B cell (primary cell): ENCODE results near the gene FSIP1. TPM values are rescaled to one million over a fixed set of nuclear protein-coding genes. Genes with fewer than 3 reads are reported as not detected.

Source experiments
- ATAC-seq: fragments of 200-7000 bp; cut with Tn5 transposase; one replicate; pipeline ENCODE4 v1.10.0; 2021; ENCODE audit warnings: low read depth, mild to moderate bottlenecking, moderate number of reproducible peaks, moderate library complexity
- CTCF ChIA-PET: fragments of 350-600 bp; sonication (Branson Sonifier 250); formaldehyde crosslinking; loops from one replicate; lab custom pipeline; 2021; ENCODE audit warnings: antibody characterized with exemption, inconsistent platforms; lab: Charles Lee
- POLR2A ChIA-PET: fragments of 350-600 bp; sonication (Branson Sonifier 250); formaldehyde crosslinking; loops from one replicate; lab custom pipeline; 2021; ENCODE audit warnings: antibody characterized with exemption; lab: Charles Lee
- DNase-seq: peaks from one replicate; pipeline ENCODE4 v3.0.0; 2013
- H2AFZ ChIP-seq: 2 replicates; pipeline ENCODE4 v1.6.1; 2012; ENCODE audit warnings: mild to moderate bottlenecking, low read depth, low read length; ENCODE audit not compliant: insufficient read depth, poor library complexity, severe bottlenecking
- H3K27ac ChIP-seq, 2 donors: 1 replicate in 1 of 2; 2 replicates in 1 of 2; pipeline ENCODE4 v1.5.1; 2012 to 2013; ENCODE audit warnings: low read length in 2 of 2, mild to moderate bottlenecking in 2 of 2, moderate library complexity in 1 of 2
- H3K27me3 ChIP-seq, 4 experiments: fragments of 200-600 bp in 1 of 4; sonication (generic) in 1 of 4; replicated peaks in 1 of 4; 1 replicate in 2 of 4; 2 replicates in 2 of 4; pipeline versions ENCODE4 v1.6.1 to v1.7.0; 2013 to 2016; ENCODE audit warnings: low read length in 3 of 4, mild to moderate bottlenecking in 2 of 4, mixed read lengths in 1 of 4, moderate library complexity in 1 of 4; ENCODE audit not compliant: insufficient read depth in 4 of 4, control insufficient read depth in 3 of 4; ENCODE audit errors: control extremely low read depth in 1 of 4
- H3K36me3 ChIP-seq, 2 experiments: replicated peaks in 1 of 2; 1 replicate in 1 of 2; 2 replicates in 1 of 2; pipeline versions ENCODE4 v1.6.1 to v1.7.1; 2013; ENCODE audit warnings: low read length in 1 of 2; ENCODE audit not compliant: insufficient read depth in 2 of 2, control insufficient read depth in 1 of 2; ENCODE audit errors: control extremely low read depth in 1 of 2, extremely low read depth in 1 of 2
- H3K4me1 ChIP-seq, 2 donors: fragments of 200-600 bp in 1 of 2; sonication (generic) in 1 of 2; 1 replicate in 1 of 2; 2 replicates in 1 of 2; pipeline versions ENCODE4 v1.5.1 to v1.6.1; 2013 to 2017; ENCODE audit warnings: low read length in 2 of 2; ENCODE audit not compliant: control insufficient read depth in 2 of 2, insufficient read depth in 2 of 2
- H3K4me2 ChIP-seq: replicated peaks from 2 replicates; pipeline ENCODE3; 2012; ENCODE audit warnings: mild to moderate bottlenecking, low read depth, low read length; ENCODE audit not compliant: poor library complexity, severe bottlenecking
- H3K4me3 ChIP-seq, 5 experiments: fragments of 200-600 bp in 1 of 5; sonication (generic) in 1 of 5; 1 replicate in 3 of 5; 2 replicates in 2 of 5; pipeline versions ENCODE4 v1.5.1 to v1.7.0; 2011 to 2016; ENCODE audit warnings: low read length in 4 of 5, mild to moderate bottlenecking in 4 of 5, low read depth in 2 of 5, control low read depth in 1 of 5, moderate library complexity in 1 of 5; ENCODE audit not compliant: insufficient read depth in 1 of 5; ENCODE audit errors: control extremely low read depth in 1 of 5, extremely low read depth in 1 of 5
- H3K79me2 ChIP-seq: fragments of 200-600 bp; sonication (generic); one replicate; pipeline ENCODE4 v1.6.0; 2016; ENCODE audit warnings: low read length; ENCODE audit not compliant: control insufficient read depth, insufficient read depth
- H3K9ac ChIP-seq: fragments of 200-600 bp; sonication (generic); 2 replicates; pipeline ENCODE4 v1.6.1; 2017; ENCODE audit warnings: mild to moderate bottlenecking, low read length, moderate library complexity
- H3K9me3 ChIP-seq, 3 donors: one replicate each; pipeline versions ENCODE4 v1.6.1 to v1.7.1; 2013; ENCODE audit warnings: low read length in 2 of 3; ENCODE audit not compliant: control insufficient read depth in 2 of 3, insufficient read depth in 1 of 3; ENCODE audit errors: control extremely low read depth in 1 of 3
- H4K20me1 ChIP-seq: 2 replicates; pipeline ENCODE4 v1.6.0; 2012; ENCODE audit warnings: mild to moderate bottlenecking, low read length; ENCODE audit not compliant: insufficient read depth, control insufficient read depth, poor library complexity, severe bottlenecking
- H3K27ac Mint-ChIP-seq: one replicate; pipeline ENCODE4 v1.8.0; 2021; ENCODE audit warnings: mixed read lengths
- H3K27me3 Mint-ChIP-seq: one replicate; pipeline ENCODE4 v1.8.0; 2021; ENCODE audit warnings: mixed read lengths
- H3K4me1 Mint-ChIP-seq: one replicate; pipeline ENCODE4 v1.8.0; 2021; ENCODE audit warnings: mixed read lengths
- H3K4me3 Mint-ChIP-seq: one replicate; pipeline ENCODE4 v1.8.0; 2021; ENCODE audit warnings: mixed read lengths
- H3K9me3 Mint-ChIP-seq: one replicate; pipeline ENCODE4 v1.8.0; 2022; ENCODE audit warnings: mixed read lengths; ENCODE audit not compliant: insufficient read depth
- EZH2 ChIP-seq: IDR thresholded peaks from 2 replicates; pipeline ENCODE4 v1.6.1; 2012; ENCODE audit warnings: borderline replicate concordance, low read depth, mild to moderate bottlenecking, moderate library complexity, low read length; ENCODE audit not compliant: insufficient read depth, poor library complexity, severe bottlenecking
- WGBS: methylation state at CpG from one replicate; pipeline ENCODE4 v1.1.5; 2013; ENCODE audit warnings: missing lambda C conversion rate; ENCODE audit not compliant: insufficient coverage; 5-methylcytosine and 5-hydroxymethylcytosine counted together
- intact Hi-C: fragments of 100-400 bp; cut with micrococcal nuclease; formaldehyde crosslinking; loops from one replicate; pipeline ENCODE4 v1.10.0; 2022
- polyA plus RNA-seq: library from polyadenylated mRNA; depleted of rRNA; stranded (reverse); fragments of >200 nt; gene quantifications from 2 replicates; pipeline ENCODE4 v1.2.3, GENCODE V29; 2012
- total RNA-seq, 2 donors: library from RNA; stranded (reverse); fragments of 120-200 nt in 1 of 2; gene quantifications; 1 replicate in 1 of 2; 2 replicates in 1 of 2; pipeline versions ENCODE4 v1.2.3 to v1.2.4, GENCODE V29; 2013 to 2022
- TF ChIP-seq, protein P1 (sequence below): fragments of 200-600 bp; IDR thresholded peaks from one replicate; pipeline ENCODE4 v1.8.0; 2022; ENCODE audit warnings: antibody characterized with exemption, mild to moderate bottlenecking

The FSIP1 gene
- total and polyA plus RNA-seq, 2 donors (not counting 1 experiment from before 2014, with no cell fraction given), result 0.19 to 0.49 TPM

DNA sequence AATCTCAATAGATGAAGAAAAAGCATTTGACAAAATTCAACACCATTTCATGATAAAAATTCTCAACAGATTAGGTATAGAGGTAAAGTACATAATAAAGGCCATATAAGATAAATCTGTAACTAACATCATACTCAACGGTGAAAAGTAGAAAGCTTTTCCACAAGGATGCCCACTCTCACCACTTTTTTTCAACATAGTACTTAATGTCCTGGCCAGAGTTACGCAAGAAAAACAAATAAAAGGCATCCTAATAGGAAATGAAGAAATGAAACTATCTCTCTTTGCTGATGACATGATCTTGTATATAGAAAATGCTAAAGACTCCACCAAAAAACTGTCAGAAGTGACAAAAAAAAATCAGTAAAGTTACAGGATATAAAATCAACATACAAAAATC is 168.8 kb downstream of the FSIP1 start:
- no peak for DNase-seq
- Mint-ChIP-seq H3K4me1 (no peaks in the 10 kb centered on the region), H3K4me3 (no peak overlapping the region), H3K27me3 (peaks cover 6% of the 10 kb centered on the region), H3K9me3 (peaks cover 8% of the 10 kb centered on the region), H3K27ac (no peak overlapping the region)
- WGBS, result no CpG with 5 or more reads among the region's 2 CpGs
- no peaks in the 10 kb centered on the region for H3K79me2 ChIP-seq
- no peak overlapping the region for H2AFZ ChIP-seq
- H3K4me3 ChIP-seq, result no peak overlapping the region
- no peaks in the 10 kb centered on the region for H3K27me3 ChIP-seq
- ChIA-PET CTCF (no interaction called here), POLR2A (no interaction called here)
- no peaks in the 10 kb centered on the region for H4K20me1 ChIP-seq
- no peak for ATAC-seq
- H3K4me1 ChIP-seq, result no peaks in the 10 kb centered on the region
- peaks cover 4 to 16% (median 13%) of the 10 kb centered on the region in 3 donors for H3K9me3 ChIP-seq
- no peaks in the 10 kb centered on the region for H3K36me3 ChIP-seq
- no peak overlapping the region for H3K4me2 ChIP-seq
- H3K27ac ChIP-seq, result no peak overlapping the region
- no peak for TF ChIP-seq EZH2
- TF ChIP-seq, protein P1, sequence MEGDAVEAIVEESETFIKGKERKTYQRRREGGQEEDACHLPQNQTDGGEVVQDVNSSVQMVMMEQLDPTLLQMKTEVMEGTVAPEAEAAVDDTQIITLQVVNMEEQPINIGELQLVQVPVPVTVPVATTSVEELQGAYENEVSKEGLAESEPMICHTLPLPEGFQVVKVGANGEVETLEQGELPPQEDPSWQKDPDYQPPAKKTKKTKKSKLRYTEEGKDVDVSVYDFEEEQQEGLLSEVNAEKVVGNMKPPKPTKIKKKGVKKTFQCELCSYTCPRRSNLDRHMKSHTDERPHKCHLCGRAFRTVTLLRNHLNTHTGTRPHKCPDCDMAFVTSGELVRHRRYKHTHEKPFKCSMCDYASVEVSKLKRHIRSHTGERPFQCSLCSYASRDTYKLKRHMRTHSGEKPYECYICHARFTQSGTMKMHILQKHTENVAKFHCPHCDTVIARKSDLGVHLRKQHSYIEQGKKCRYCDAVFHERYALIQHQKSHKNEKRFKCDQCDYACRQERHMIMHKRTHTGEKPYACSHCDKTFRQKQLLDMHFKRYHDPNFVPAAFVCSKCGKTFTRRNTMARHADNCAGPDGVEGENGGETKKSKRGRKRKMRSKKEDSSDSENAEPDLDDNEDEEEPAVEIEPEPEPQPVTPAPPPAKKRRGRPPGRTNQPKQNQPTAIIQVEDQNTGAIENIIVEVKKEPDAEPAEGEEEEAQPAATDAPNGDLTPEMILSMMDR, result no peak
- H3K9ac ChIP-seq, result no peak overlapping the region
- intact Hi-C loops, result no loop called here

DNA sequence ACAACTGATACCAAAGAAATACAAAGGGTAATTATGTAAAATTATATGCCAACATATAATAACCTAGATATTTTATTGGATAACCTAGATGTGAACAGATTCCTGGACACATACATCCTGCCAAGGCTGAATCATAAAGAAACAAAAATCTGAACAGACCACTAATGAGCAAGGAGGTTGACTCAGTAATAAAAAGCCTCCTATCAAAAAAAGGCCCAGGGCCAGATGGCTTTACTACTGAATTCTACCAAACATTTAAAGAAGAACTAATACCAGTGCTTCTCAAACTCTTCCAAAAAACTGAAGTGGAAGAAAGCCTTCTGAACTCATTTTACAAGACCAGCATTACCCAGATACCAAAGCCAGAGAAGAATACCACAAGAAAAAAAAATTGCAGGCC is 169.4 kb downstream of the FSIP1 start:
- Histone ChIP-seq H3K4me1 (no peaks in the 10 kb centered on the region), H2AFZ (no peak overlapping the region), H3K4me3 (no peak overlapping the region), H3K27ac (no peak overlapping the region), H3K36me3 (no peaks in the 10 kb centered on the region), H3K79me2 (no peaks in the 10 kb centered on the region), H4K20me1 (no peaks in the 10 kb centered on the region), H3K4me2 (no peak overlapping the region), H3K9me3 (peaks cover 4 to 18% (median 13%) of the 10 kb centered on the region in 3 donors), H3K9ac (no peak overlapping the region), H3K27me3 (no peaks in the 10 kb centered on the region)
- no peak for DNase-seq
- intact Hi-C loops, result no loop called here
- no peaks in the 10 kb centered on the region for H3K4me1 Mint-ChIP-seq
- peaks cover 8% of the 10 kb centered on the region for H3K9me3 Mint-ChIP-seq
- H3K27ac Mint-ChIP-seq, result no peak overlapping the region
- POLR2A ChIA-PET, result no interaction called here
- TF ChIP-seq, protein P1, result no peak
- TF ChIP-seq EZH2, result no peak
- peaks cover 6% of the 10 kb centered on the region for H3K27me3 Mint-ChIP-seq
- H3K4me3 Mint-ChIP-seq, result no peak overlapping the region
- no peak for ATAC-seq
- CTCF ChIA-PET, result no interaction called here
